IMR-90 (cell line): ENCODE data around the gene PTAR1. TPM values are rescaled to one million over a fixed set of nuclear protein-coding genes. Genes with fewer than 3 reads are reported as not detected.

Experiments used
- ATAC-seq: fragments of 200-7000 bp; cut with Tn5 transposase; 2 replicates; pipeline ENCODE4 v1.9.1; 2020; ENCODE audit warnings: low read depth, mild to moderate bottlenecking, moderate library complexity
- BruUV-seq: library from RNA; stranded (reverse); fragments of 400-500 nt; replicated peaks from 2 replicates; lab custom pipeline; 2021; lab: Mats Ljungman, UMichigan
- CTCF ChIA-PET: fragments of 300-600 bp; formaldehyde crosslinking; extraction: SDS; loops from one replicate; lab custom pipeline; 2021; ENCODE audit warnings: antibody characterized with exemption; lab: Yijun Ruan, JAX
- POLR2A ChIA-PET: fragments of 300-600 bp; sonication (Branson Sonifier 250); formaldehyde crosslinking; loops from one replicate; lab custom pipeline; 2022; ENCODE audit warnings: antibody characterized with exemption; ENCODE audit not compliant: unreplicated experiment; lab: Charles Lee
- DNase-seq: peaks from one replicate; pipeline ENCODE4 v3.0.0; 2013
- H2AFZ ChIP-seq: replicated peaks from 2 replicates; pipeline ENCODE3; 2013; ENCODE audit warnings: low read length, mild to moderate bottlenecking; ENCODE audit not compliant: poor library complexity
- H2AK5ac ChIP-seq: 2 replicates; pipeline ENCODE4 v1.6.1; 2013; ENCODE audit warnings: low read depth, low read length, inconsistent platforms
- H2AK9ac ChIP-seq: replicated peaks from 2 replicates; pipeline ENCODE3; 2013; ENCODE audit warnings: mild to moderate bottlenecking, low read depth, low read length, moderate library complexity; ENCODE audit not compliant: poor library complexity
- H2BK120ac ChIP-seq: 2 replicates; pipeline ENCODE4 v1.6.1; 2013; ENCODE audit warnings: low read depth, low read length, inconsistent platforms
- H2BK15ac ChIP-seq: 3 replicates; pipeline ENCODE4 v1.6.1; 2013; ENCODE audit warnings: low read depth, low read length, inconsistent platforms
- H2BK20ac ChIP-seq: 2 replicates; pipeline ENCODE4 v1.6.1; 2013; ENCODE audit warnings: low read depth, mild to moderate bottlenecking, inconsistent platforms, low read length, moderate library complexity
- H2BK5ac ChIP-seq: 2 replicates; pipeline ENCODE4 v1.6.1; 2013; ENCODE audit warnings: mild to moderate bottlenecking, low read depth, low read length, inconsistent platforms; ENCODE audit not compliant: poor library complexity, severe bottlenecking
- H3K14ac ChIP-seq: replicated peaks from 2 replicates; pipeline ENCODE4 v1.6.1; 2013; ENCODE audit warnings: low read depth, low read length, inconsistent platforms
- H3K18ac ChIP-seq: 2 replicates; pipeline ENCODE4 v1.6.1; 2013; ENCODE audit warnings: low read depth, low read length, control low read depth
- H3K23ac ChIP-seq: 2 replicates; pipeline ENCODE4 v1.6.1; 2013; ENCODE audit warnings: low read depth, low read length, inconsistent platforms
- H3K27ac ChIP-seq: 2 replicates; pipeline ENCODE4 v1.5.1; 2013; ENCODE audit warnings: mild to moderate bottlenecking, control low read depth, low read length; ENCODE audit not compliant: insufficient read depth
- H3K27me3 ChIP-seq: 2 replicates; pipeline ENCODE4 v1.6.1; 2013; ENCODE audit warnings: low read length; ENCODE audit not compliant: control insufficient read depth, insufficient read depth
- H3K36me3 ChIP-seq: 2 replicates; pipeline ENCODE4 v1.6.1; 2013; ENCODE audit warnings: low read length, mixed read lengths; ENCODE audit not compliant: control insufficient read depth, insufficient read depth
- H3K4ac ChIP-seq: 2 replicates; pipeline ENCODE4 v1.6.1; 2013; ENCODE audit warnings: low read depth, low read length, inconsistent platforms
- H3K4me1 ChIP-seq: 2 replicates; pipeline ENCODE4 v1.6.1; 2013; ENCODE audit warnings: low read length, mixed read lengths; ENCODE audit not compliant: control insufficient read depth, insufficient read depth
- H3K4me2 ChIP-seq: 2 replicates; pipeline ENCODE4 v1.6.1; 2013; ENCODE audit warnings: low read depth, mild to moderate bottlenecking, control low read depth, low read length, moderate library complexity
- H3K4me3 ChIP-seq: 2 replicates; pipeline ENCODE4 v1.5.1; 2013; ENCODE audit warnings: low read depth, mild to moderate bottlenecking, control low read depth, low read length, moderate library complexity; ENCODE audit not compliant: insufficient read depth
- H3K56ac ChIP-seq: 2 replicates; pipeline ENCODE4 v1.6.1; 2013; ENCODE audit warnings: low read length, inconsistent platforms; ENCODE audit not compliant: insufficient read depth; ENCODE audit errors: extremely low read depth
- H3K79me1 ChIP-seq, 2 experiments: 2 replicates each; pipeline ENCODE4 v1.6.1; 2013; ENCODE audit warnings: low read length in 2 of 2, inconsistent platforms in 1 of 2, low read depth in 1 of 2
- H3K9ac ChIP-seq: 2 replicates; pipeline ENCODE4 v1.6.1; 2013; ENCODE audit warnings: low read depth, low read length, control low read depth
- H3K9me1 ChIP-seq: 2 replicates; pipeline ENCODE4 v1.6.1; 2013; ENCODE audit warnings: low read length, inconsistent platforms; ENCODE audit not compliant: insufficient read depth
- H3K9me3 ChIP-seq: 2 replicates; pipeline ENCODE4 v1.6.1; 2013; ENCODE audit warnings: low read length; ENCODE audit not compliant: control insufficient read depth, insufficient read depth
- H4K20me1 ChIP-seq: 2 replicates; pipeline ENCODE4 v1.6.1; 2013; ENCODE audit warnings: low read length, inconsistent platforms; ENCODE audit not compliant: insufficient read depth
- H4K5ac ChIP-seq: 2 replicates; pipeline ENCODE4 v1.6.1; 2013; ENCODE audit warnings: mild to moderate bottlenecking, low read depth, low read length, control low read depth
- H4K8ac ChIP-seq, 2 experiments: 2 replicates each; pipeline ENCODE4 v1.6.1; 2013; ENCODE audit warnings: low read depth in 2 of 2, low read length in 2 of 2, control low read depth in 1 of 2, inconsistent platforms in 1 of 2
- H4K91ac ChIP-seq: 2 replicates; pipeline ENCODE4 v1.6.1; 2013; ENCODE audit warnings: low read depth, low read length, inconsistent platforms; ENCODE audit not compliant: insufficient read depth
- BHLHE40 ChIP-seq: fragments of 150-350 bp; IDR thresholded peaks from 2 replicates; pipeline ENCODE4 v1.6.1; 2016; ENCODE audit warnings: mild to moderate bottlenecking, low read depth, low read length
- CEBPB ChIP-seq: IDR thresholded peaks from 2 replicates; pipeline ENCODE4 v1.6.1; 2012; ENCODE audit warnings: low read depth, low read length, improper control_type of control experiment
- CHD1 ChIP-seq: IDR thresholded peaks from 2 replicates; pipeline ENCODE4 v1.6.1; 2012; ENCODE audit warnings: low read depth, low read length, improper control_type of control experiment
- FOS ChIP-seq: fragments of 150-350 bp; IDR thresholded peaks from 2 replicates; pipeline ENCODE4 v1.6.1; 2016; ENCODE audit warnings: low read depth, low read length
- MAFK ChIP-seq: IDR thresholded peaks from 2 replicates; pipeline ENCODE4 v1.6.1; 2012; ENCODE audit warnings: low read depth, low read length, improper control_type of control experiment
- MAZ ChIP-seq: IDR thresholded peaks from 2 replicates; pipeline ENCODE4 v1.6.1; 2012; ENCODE audit warnings: low read depth, mild to moderate bottlenecking, low read length, improper control_type of control experiment, moderate library complexity, borderline replicate concordance
- MXI1 ChIP-seq: IDR thresholded peaks from 2 replicates; pipeline ENCODE4 v1.6.1; 2012; ENCODE audit warnings: low read depth, mild to moderate bottlenecking, low read length, moderate library complexity, borderline replicate concordance
- NFE2L2 ChIP-seq: fragments of 150-350 bp; IDR thresholded peaks from 2 replicates; pipeline ENCODE4 v1.6.1; 2016; ENCODE audit warnings: low read depth, mild to moderate bottlenecking, low read length
- POLR2A ChIP-seq: IDR thresholded peaks from 2 replicates; pipeline ENCODE4 v1.6.1; 2012; ENCODE audit warnings: mild to moderate bottlenecking, low read depth, low read length
- RAD21 ChIP-seq: IDR thresholded peaks from 2 replicates; pipeline ENCODE4 v1.6.1; 2012; ENCODE audit warnings: low read length, improper control_type of control experiment
- RCOR1 ChIP-seq: IDR thresholded peaks from 2 replicates; pipeline ENCODE4 v1.6.1; 2012; ENCODE audit warnings: mild to moderate bottlenecking, low read length, improper control_type of control experiment; ENCODE audit not compliant: insufficient replicate concordance
- RFX5 ChIP-seq: IDR thresholded peaks from 2 replicates; pipeline ENCODE4 v1.8.0; 2012; ENCODE audit warnings: low read depth, mild to moderate bottlenecking, low read length, moderate library complexity
- SMC3 ChIP-seq: fragments of 150-350 bp; IDR thresholded peaks from 2 replicates; pipeline ENCODE4 v1.6.1; 2016; ENCODE audit warnings: low read depth, mild to moderate bottlenecking, antibody characterized with exemption, low read length, moderate library complexity
- WGBS, 2 experiments: methylation state at CpG; one replicate each; pipeline versions ENCODE4 v1.1.5 to v1.1.7; 2013; ENCODE audit warnings: missing lambda C conversion rate in 2 of 2; ENCODE audit not compliant: insufficient read length in 1 of 2; ENCODE audit errors: extremely low coverage in 2 of 2; 5-methylcytosine and 5-hydroxymethylcytosine counted together
- dilution Hi-C: fragments of 300-500 bp; cut with HindIII; formaldehyde crosslinking; loops from one replicate; pipeline ENCODE4 v1.14.3; 2018; ENCODE audit warnings: low sequenced_read_pairs; ENCODE audit not compliant: unreplicated experiment
- in situ Hi-C: fragments of 300-500 bp; cut with MboI; formaldehyde crosslinking; loops from 3 replicates; pipeline ENCODE4 v1.14.3; 2019; ENCODE audit warnings: low sequenced_read_pairs, inconsistent platforms, mixed read lengths
- intact Hi-C: fragments of 100-400 bp; cut with micrococcal nuclease; formaldehyde crosslinking; loops from 2 replicates; pipeline ENCODE4 v1.10.0; 2022
- polyA plus RNA-seq, 3 experiments: library from polyadenylated mRNA; depleted of rRNA; stranded (reverse); fragments of >200 nt; gene quantifications; 2 replicates each; pipeline ENCODE4 v1.2.3, GENCODE V29; 2012; ENCODE audit warnings: low replicate concordance in 1 of 3
- total RNA-seq: library from RNA; depleted of rRNA; stranded (reverse); fragments of >200 nt; gene quantifications from 2 replicates; pipeline ENCODE4 v1.2.3, GENCODE V29; 2012
- TF ChIP-seq, protein P1 (sequence below): fragments of 150-350 bp; IDR thresholded peaks from 2 replicates; pipeline ENCODE4 v1.6.1; 2017; ENCODE audit warnings: mild to moderate bottlenecking, antibody characterized with exemption, low read length, low read depth
- TF ChIP-seq, protein P2 (sequence below): fragments of 150-350 bp; IDR thresholded peaks from 2 replicates; pipeline ENCODE4 v1.6.1; 2016; ENCODE audit warnings: low read depth, mild to moderate bottlenecking, low read length, moderate library complexity, borderline replicate concordance
- TF ChIP-seq, protein P3 (sequence below): conservative IDR thresholded peaks from 2 replicates; pipeline ENCODE4 v1.5.1; 2012; ENCODE audit warnings: mild to moderate bottlenecking, low read depth, low read length, improper control_type of control experiment

PTAR1 gene
- total and polyA plus RNA-seq, 2 of the 4 experiments (the other 2 are of a cell fraction), result 10.6 to 110 TPM

DNA sequence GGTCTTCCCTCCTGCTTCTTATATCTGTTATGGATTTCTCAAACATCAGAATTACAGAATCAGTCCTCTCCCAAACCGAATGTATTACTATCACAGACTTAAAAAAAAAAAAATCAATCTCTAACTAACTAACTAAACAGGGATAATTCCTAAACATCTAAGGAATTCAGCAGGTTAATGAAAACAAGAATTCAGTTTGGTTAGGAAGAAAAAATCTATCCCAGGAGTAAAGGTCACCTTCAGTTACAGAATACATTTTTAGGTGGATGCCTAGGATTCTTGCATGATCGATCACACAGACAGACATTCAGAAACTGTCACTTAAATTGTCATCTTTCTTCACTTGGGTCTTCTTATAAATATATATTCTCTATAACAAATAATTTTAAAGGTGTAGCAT is 11.5 kb downstream of the PTAR1 start:
- H3K4ac ChIP-seq, result no peak overlapping the region
- H2AK9ac ChIP-seq, result no peak overlapping the region
- H3K9me3 ChIP-seq, result no peaks in the 10 kb centered on the region
- no peak overlapping the region for H2AFZ ChIP-seq
- no TSS peak for BruUV-seq
- no peak overlapping the region for H3K18ac ChIP-seq
- WGBS, 2 experiments, result no CpG with 5 or more reads among the region's 2 CpGs
- POLR2A ChIA-PET, result no interaction called here
- H2BK120ac ChIP-seq, result no peak overlapping the region
- peaks cover 5% of the 10 kb centered on the region for H3K9me1 ChIP-seq
- no peak overlapping the region; a peak in 1 of 4 replicates for H4K8ac ChIP-seq
- H3K23ac ChIP-seq, result no peak overlapping the region
- no peak overlapping the region for H4K5ac ChIP-seq
- H3K27ac ChIP-seq, result peak overlapping the region; percentile 23; the same call in 1 of the 2 replicates
- no peak overlapping the region for H2BK5ac ChIP-seq
- in situ Hi-C loops, result no loop called here
- H4K20me1 ChIP-seq, result peaks cover 11% of the 10 kb centered on the region; the same call in 1 of the 2 replicates
- H2AK5ac ChIP-seq, result no peak overlapping the region; the same call in 1 of the 2 replicates
- H3K4me3 ChIP-seq, result no peak overlapping the region
- no peak overlapping the region for H2BK15ac ChIP-seq
- peaks cover 23% of the 10 kb centered on the region for H3K4me1 ChIP-seq
- no peak for TF ChIP-seq MXI1
- TF ChIP-seq, protein P1, sequence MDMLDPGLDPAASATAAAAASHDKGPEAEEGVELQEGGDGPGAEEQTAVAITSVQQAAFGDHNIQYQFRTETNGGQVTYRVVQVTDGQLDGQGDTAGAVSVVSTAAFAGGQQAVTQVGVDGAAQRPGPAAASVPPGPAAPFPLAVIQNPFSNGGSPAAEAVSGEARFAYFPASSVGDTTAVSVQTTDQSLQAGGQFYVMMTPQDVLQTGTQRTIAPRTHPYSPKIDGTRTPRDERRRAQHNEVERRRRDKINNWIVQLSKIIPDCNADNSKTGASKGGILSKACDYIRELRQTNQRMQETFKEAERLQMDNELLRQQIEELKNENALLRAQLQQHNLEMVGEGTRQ, result no peak
- no peak for TF ChIP-seq RAD21
- TF ChIP-seq RFX5, result no peak
- no peak for TF ChIP-seq SMC3
- no peak for TF ChIP-seq RCOR1
- no peak for TF ChIP-seq CHD1
- TF ChIP-seq MAZ, result no peak
- no peak for TF ChIP-seq MAFK
- TF ChIP-seq BHLHE40, result no peak
- no peak for TF ChIP-seq FOS
- no peak for TF ChIP-seq POLR2A
- TF ChIP-seq, protein P2, sequence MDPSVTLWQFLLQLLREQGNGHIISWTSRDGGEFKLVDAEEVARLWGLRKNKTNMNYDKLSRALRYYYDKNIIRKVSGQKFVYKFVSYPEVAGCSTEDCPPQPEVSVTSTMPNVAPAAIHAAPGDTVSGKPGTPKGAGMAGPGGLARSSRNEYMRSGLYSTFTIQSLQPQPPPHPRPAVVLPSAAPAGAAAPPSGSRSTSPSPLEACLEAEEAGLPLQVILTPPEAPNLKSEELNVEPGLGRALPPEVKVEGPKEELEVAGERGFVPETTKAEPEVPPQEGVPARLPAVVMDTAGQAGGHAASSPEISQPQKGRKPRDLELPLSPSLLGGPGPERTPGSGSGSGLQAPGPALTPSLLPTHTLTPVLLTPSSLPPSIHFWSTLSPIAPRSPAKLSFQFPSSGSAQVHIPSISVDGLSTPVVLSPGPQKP, result no peak
- no peak for TF ChIP-seq CEBPB
- no peak for TF ChIP-seq NFE2L2
- TF ChIP-seq, protein P3, sequence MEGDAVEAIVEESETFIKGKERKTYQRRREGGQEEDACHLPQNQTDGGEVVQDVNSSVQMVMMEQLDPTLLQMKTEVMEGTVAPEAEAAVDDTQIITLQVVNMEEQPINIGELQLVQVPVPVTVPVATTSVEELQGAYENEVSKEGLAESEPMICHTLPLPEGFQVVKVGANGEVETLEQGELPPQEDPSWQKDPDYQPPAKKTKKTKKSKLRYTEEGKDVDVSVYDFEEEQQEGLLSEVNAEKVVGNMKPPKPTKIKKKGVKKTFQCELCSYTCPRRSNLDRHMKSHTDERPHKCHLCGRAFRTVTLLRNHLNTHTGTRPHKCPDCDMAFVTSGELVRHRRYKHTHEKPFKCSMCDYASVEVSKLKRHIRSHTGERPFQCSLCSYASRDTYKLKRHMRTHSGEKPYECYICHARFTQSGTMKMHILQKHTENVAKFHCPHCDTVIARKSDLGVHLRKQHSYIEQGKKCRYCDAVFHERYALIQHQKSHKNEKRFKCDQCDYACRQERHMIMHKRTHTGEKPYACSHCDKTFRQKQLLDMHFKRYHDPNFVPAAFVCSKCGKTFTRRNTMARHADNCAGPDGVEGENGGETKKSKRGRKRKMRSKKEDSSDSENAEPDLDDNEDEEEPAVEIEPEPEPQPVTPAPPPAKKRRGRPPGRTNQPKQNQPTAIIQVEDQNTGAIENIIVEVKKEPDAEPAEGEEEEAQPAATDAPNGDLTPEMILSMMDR, result no peak
- no peak overlapping the region for H3K9ac ChIP-seq
- CTCF ChIA-PET, result no interaction called here
- dilution Hi-C loops, result no loop called here
- no peak for DNase-seq
- 0 out of 2 replicates have a peak overlapping the region, but pooled peaks have one; percentile 33 for H3K4me2 ChIP-seq
- peaks cover 49 to 68% of the 10 kb centered on the region in 2 experiments for H3K79me1 ChIP-seq
- no peaks in the 10 kb centered on the region for H3K27me3 ChIP-seq
- no peak overlapping the region for H3K56ac ChIP-seq
- no peak overlapping the region for H3K14ac ChIP-seq
- H3K36me3 ChIP-seq, result peaks cover 2% of the 10 kb centered on the region; the same call in 1 of the 2 replicates
- H2BK20ac ChIP-seq, result no peak overlapping the region
- no peak for ATAC-seq
- peak overlapping the region; percentile 56; the same call in 1 of the 2 replicates for H4K91ac ChIP-seq
- intact Hi-C loops, result loop anchor here (5.0 to 10.0 kb wide), 4 partner anchors 126 to 476 kb away; no protein-coding TSS in a partner anchor
